NCI-H187 (cell line): ENCODE data around the gene GRK5.
"Not testable (repeated sequence)": the region's sequence is repeated elsewhere in the genome, so short reads cannot be mapped to it uniquely, and the experiment has no call there.

ENCODE experiments used
- DNase-seq, 2 experiments: peaks; one replicate each; lab custom pipeline; 2025; lab: John Stamatoyannopoulos, UW

GRK5 gene

DNA sequence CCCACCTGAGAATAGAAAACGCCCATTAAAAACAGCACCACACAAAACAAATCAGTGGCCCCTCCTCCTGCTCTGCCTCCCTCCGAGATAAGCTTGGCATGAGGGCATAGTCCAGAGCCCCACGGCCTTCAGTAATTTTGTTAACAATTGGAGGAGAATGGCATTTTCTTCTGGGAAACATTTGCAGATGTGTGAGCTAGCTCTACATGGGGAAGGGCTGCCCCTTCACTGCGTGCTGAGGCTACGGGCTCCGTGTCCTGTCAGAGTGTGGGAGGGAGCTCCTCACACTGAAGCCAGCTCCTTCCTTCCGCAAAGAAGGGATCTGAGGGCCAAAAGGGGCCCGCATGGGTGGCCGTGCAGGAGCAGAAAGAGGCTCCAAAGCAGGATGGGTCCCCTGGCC is 15.2 kb downstream of the GRK5 start:
- no peak for DNase-seq

GRCh38 chr10:119222966-119223386 is 15.6 kb downstream of the GRK5 start:
- no peak for DNase-seq

GRCh38 chr10:119225083-119225658 is 17.8 kb downstream of the GRK5 start:
- DNase-seq = no peak

DNA sequence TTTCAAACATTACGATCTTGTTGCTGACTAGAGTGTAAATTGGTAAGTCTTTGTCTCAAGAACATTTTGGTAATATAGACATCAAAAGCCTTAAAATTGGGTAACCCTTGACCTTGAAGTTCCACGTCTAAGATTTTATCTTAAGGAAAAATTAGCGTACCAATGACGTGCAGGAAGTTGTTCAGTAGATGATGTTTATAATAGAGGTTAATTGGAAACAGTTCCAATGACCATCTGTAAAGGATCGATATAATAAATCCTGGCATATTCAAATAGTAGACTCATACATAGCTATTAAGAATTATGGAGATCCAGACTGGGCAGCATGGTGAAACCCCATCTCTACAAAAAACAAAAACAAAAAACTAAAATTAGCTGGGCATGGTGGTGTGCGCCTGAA is 20.5 kb downstream of the GRK5 start:
- DNase-seq = no peak

GRCh38 chr10:119231654-119232053 is 24.3 kb downstream of the GRK5 start:
- no peak for DNase-seq

- DNase-seq = not testable (repeated sequence)
Measured at GRCh38 chr10:119232439-119232838, 25.1 kb downstream of the GRK5 start.

DNA sequence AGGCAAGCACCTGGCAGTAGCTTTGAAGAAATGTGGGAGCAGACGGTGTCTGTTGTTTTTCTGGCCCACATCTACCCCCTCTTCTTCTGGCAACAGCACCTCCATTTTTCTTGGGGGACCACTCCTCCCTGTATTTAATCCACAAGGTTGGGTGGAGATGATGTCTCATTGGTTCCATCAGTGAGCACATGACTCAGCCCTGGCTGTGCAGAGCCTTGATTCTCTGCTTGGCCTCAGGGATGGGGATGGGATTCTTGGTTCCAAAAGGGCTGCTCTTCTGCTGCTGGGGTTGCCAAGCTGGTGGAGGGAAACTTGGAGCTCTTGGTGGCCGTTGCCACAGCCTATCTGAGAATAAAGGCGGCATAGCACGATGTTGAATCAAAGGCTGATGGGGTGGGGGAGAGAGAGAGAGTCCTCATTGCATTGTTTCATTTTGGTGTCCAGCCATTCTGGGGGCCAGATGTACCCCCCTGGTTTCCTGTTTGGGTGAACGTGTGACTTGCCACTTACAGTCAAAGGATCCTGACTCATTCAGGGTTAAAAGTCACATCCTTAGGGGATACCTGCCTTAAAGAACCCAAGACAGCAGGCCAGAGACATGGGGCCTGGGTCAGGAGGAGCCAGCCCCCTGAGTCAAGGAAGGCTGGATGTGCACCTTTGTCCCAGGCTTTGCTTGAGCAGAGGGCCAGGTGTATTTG is 25.9 kb downstream of the GRK5 start:
- DNase-seq = no peak

DNA sequence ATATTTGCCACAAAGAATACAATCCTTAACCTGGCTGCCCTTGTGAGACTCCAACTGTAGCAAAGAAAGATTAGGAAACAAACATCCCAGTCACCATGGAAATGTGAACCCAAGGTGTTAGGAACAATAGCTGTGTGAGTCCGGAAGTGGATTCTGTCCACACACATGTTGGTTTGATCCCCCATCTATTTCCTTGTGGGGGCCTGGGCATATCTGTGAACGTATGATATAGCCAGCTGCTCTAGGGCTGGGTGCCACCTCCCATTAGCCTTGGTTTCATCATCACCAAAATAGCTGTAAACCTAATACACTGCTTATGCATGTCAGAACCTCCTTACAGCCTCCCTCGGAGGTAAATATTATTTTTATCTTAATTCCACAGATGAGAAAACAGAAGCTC is 26.4 kb downstream of the GRK5 start:
- no peak for DNase-seq

- no peak for DNase-seq
Measured at GRCh38 chr10:119235356-119235755, 28.0 kb downstream of the GRK5 start.

- no peak for DNase-seq
Measured at GRCh38 chr10:119237722-119238436, 30.5 kb downstream of the GRK5 start.

GRCh38 chr10:119238577-119238976 is 31.2 kb downstream of the GRK5 start:
- no peak for DNase-seq

DNA sequence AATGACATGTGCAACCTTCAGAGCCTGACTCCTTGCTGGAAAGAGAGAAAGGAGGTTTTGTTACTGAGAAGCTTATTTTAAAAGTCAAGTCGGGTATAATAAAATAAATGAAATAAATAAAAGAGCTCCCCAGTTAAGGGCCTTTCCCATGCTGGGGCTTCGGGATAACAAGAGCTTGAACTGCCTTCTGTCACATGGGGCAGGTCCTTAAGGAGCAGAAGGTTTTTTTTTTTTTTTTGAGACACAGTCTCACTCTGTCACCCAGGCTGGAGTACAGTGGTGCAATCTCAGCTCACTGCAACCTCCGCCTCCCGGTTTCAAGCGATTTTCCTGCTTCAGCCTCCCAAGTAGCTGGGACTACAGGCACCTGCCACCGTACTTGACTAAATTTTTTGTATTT is 31.6 kb downstream of the GRK5 start:
- DNase-seq = not testable (repeated sequence)

DNA sequence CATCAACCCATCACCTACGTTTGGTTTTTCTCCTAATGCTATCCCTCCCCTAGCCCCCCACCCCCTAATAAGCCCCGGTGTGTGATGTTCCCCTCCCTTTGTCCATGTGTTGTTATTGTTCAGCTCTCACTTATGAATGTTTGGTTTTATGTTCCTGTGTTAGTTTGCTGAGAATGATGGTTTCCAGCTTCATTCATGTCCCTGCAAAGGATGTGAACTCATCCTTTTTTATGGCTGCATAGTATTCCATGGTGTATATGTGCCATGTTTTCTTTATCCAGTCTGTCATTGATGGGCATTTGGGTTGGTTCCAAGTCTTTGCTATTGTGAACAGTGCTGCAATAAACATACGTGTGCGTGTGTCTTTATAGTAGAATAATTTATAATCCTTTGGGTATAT is 32.3 kb downstream of the GRK5 start:
- DNase-seq = not testable (repeated sequence)

DNA sequence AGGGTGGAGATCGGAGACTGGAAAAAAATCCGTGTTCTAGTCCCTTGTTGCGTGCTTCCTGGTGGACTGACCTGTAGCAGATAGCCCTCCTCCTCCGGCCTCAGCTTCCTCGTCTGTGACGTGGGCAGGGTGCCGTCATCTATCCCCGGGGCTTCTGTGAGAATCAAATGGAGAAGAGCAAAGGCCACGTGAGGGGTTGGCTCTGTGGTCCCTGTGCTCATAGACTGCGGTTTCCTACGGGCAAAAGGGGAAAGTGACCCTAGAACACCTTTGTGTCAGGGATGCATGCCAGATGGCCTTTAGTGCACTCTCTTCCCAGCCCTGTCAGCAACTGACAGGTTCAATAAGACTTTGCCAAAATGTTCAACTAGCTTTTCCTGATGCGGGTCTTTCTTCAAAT is 33.7 kb downstream of the GRK5 start:
- no peak for DNase-seq

DNA sequence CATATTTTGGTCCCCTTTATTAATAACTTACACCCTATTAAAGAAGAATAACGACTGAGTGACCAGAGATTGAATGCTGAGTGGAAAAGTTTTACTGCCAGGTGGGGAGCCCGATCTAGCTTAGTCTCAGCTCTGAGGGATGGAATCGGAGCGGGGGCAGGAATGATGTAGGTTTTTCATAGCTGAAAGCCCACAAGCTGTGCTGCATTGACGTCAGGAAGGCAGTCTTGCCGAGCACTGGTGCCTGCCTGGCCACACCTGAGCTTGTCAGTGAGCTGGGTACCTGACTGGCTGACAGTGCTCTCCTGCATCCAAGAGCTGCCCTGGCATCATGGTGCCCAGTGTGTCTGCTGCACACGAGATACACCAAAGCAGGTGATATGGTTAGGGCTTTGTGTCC is 34.8 kb downstream of the GRK5 start:
- no peak for DNase-seq

- no peak for DNase-seq
Measured at GRCh38 chr10:119243488-119243887, 36.1 kb downstream of the GRK5 start.

- no peak for DNase-seq
Measured at GRCh38 chr10:119243967-119244366, 36.6 kb downstream of the GRK5 start.

GRCh38 chr10:119245272-119245671 is 37.9 kb downstream of the GRK5 start:
- no peak for DNase-seq

DNA sequence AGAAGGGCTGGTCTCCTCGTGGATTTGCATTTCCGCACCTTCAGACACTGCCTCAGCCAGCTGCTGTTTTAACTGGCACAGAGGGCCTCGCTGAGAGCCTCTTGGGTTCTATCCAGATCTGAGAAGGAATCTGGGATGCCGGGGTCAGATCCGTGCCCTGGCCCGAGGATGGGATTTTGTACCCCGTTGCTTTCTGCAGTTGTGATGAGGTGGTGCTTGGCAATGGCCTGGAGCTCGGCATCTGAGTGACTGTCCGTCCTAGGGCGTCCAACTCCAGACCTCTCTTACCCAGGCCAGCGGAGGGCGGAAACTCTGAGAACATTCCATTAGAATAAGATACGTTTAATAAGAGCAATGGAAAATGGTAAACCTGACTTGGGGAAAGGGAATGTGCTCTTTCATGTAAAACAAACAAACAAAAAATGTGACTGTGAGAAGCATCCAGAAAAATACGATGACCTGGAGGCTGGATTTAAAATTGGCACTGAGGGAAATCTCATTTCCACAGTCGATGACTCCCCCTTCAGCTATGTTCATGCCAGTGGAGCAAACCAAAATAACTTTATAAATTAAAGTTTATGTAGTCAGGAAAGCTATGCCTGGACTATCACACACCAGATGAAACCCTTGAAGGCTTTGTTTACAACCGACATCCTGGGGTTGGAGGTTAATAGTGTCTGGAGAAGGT is 39.6 kb downstream of the GRK5 start:
- no peak for DNase-seq

DNA sequence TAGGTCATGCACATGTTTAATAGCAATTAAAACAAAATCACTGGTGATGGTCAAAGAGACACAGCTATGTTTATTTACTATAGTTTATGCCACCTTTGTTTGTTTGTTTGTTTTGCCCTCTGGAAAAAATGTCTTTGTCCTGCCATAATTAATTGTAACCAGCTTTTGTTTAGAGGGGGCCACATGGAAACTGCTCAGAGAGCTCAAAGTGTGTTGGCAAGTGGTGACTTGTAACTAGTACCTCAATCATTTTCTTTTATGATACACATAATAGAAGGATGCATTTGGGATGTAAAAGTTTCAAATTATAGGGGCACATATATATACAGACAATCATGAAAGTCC is 40.2 kb downstream of the GRK5 start:
- no peak for DNase-seq

DNA sequence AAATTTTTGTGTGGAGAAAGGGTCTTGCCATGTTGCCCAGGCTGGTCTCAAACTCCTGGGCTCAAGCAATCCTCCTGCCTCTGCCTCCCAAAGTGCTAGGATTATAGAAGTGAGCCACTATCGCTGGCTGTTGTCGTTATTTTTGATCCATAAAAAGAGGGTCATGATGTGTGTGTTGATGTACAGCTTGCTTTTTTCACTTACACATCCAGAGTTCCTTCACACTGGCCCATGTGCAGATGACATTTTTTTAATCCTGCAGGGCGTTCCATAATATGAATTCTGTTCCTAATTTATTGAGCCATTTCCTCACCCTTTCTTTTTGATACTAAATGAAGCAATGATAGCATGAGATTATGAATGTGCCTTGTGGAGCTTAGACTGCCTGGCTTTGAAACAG is 40.8 kb downstream of the GRK5 start:
- no peak for DNase-seq

- no peak for DNase-seq
Measured at GRCh38 chr10:119248681-119249080, 41.3 kb downstream of the GRK5 start.
